Fibroblast of villous mesenchyme (primary cell): ENCODE results near the gene ZYG11A. TPM values are rescaled to one million over a fixed set of nuclear protein-coding genes. Genes with fewer than 3 reads are reported as not detected.

Experiments
- DNase-seq: peaks from one replicate; pipeline ENCODE4 v3.0.0-alpha.2; 2010; ENCODE audit warnings: low read depth
- H3K4me3 ChIP-seq: 2 replicates; pipeline ENCODE4 v1.5.1; 2011; ENCODE audit warnings: low read depth, mild to moderate bottlenecking, low read length
- total RNA-seq: library from RNA; depleted of rRNA; stranded (reverse); fragments of >200 nt; gene quantifications from 2 replicates; pipeline ENCODE4 v1.2.3, GENCODE V29; 2012
- TF ChIP-seq, protein P1 (sequence below): IDR thresholded peaks from 2 replicates; pipeline ENCODE4 v1.5.1; 2012; ENCODE audit warnings: low read depth, mild to moderate bottlenecking, low read length; ENCODE audit not compliant: insufficient read depth

Gene ZYG11A
- total RNA-seq, 1 donor: 1.7 TPM

DNA sequence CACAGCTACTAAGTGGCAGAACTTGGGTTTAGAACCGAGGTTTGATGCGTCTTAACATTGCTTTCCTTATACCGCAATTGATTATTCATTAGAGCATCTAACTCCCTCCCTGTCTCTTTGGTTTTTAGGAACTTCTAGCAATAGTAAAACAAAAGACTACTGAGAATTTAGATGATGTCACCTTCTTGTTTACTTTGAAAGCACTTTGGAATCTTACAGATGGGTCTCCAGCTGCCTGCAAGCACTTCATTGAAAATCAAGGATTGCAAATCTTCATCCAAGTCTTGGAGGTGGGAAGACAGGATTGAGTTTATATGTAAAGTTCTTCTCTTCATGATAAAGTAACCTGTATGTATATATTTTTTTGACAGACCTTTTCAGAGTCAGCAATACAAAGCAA, 35.0 kb downstream of the ZYG11A start:
- DNase-seq: peak; percentile 47
- TF ChIP-seq, protein P1, sequence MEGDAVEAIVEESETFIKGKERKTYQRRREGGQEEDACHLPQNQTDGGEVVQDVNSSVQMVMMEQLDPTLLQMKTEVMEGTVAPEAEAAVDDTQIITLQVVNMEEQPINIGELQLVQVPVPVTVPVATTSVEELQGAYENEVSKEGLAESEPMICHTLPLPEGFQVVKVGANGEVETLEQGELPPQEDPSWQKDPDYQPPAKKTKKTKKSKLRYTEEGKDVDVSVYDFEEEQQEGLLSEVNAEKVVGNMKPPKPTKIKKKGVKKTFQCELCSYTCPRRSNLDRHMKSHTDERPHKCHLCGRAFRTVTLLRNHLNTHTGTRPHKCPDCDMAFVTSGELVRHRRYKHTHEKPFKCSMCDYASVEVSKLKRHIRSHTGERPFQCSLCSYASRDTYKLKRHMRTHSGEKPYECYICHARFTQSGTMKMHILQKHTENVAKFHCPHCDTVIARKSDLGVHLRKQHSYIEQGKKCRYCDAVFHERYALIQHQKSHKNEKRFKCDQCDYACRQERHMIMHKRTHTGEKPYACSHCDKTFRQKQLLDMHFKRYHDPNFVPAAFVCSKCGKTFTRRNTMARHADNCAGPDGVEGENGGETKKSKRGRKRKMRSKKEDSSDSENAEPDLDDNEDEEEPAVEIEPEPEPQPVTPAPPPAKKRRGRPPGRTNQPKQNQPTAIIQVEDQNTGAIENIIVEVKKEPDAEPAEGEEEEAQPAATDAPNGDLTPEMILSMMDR: no peak
- no peak overlapping the region for H3K4me3 ChIP-seq

DNA sequence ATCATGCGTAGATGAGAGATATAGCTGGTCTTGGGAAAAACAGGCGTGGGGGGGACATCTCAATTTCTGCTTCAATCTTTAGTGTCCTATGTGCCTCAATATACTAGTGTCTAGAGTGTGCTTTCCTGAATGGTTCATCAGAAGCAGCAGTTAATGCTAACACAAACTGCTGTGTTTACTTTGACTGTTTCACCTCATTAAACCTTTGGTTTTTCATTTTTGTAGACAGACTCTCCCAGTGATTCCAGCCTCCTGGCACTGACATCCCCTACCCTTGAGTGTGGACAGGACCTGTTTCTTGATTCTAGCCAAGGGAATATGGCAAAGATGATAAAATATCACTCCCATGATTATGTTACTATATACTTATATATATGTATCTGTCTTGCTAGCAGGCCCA, 37.6 kb downstream of the ZYG11A start:
- H3K4me3 ChIP-seq: no peak overlapping the region
- DNase-seq: no peak
- TF ChIP-seq, protein P1: no peak

DNA sequence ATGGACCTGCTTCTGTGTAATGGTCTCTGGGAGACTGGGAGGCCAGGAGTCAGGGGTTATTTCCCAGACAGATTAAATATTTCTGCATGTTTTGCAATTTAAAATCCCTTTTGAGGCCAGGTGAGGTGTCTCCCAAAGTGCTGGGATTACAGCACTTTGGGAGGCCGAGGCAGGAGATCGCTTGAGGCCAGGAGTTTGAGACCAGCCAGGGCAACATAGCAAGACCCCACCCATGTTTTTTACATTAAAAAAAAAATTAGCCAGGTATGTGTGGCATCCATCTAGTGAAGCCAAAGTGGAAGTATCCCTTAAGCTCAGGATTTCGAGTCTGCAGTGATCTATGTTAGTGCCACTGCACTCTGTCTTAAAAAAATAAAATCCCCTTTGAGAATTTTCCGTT, 44.9 kb downstream of the ZYG11A start:
- TF ChIP-seq, protein P1: no peak
- H3K4me3 ChIP-seq: no peak overlapping the region

DNA sequence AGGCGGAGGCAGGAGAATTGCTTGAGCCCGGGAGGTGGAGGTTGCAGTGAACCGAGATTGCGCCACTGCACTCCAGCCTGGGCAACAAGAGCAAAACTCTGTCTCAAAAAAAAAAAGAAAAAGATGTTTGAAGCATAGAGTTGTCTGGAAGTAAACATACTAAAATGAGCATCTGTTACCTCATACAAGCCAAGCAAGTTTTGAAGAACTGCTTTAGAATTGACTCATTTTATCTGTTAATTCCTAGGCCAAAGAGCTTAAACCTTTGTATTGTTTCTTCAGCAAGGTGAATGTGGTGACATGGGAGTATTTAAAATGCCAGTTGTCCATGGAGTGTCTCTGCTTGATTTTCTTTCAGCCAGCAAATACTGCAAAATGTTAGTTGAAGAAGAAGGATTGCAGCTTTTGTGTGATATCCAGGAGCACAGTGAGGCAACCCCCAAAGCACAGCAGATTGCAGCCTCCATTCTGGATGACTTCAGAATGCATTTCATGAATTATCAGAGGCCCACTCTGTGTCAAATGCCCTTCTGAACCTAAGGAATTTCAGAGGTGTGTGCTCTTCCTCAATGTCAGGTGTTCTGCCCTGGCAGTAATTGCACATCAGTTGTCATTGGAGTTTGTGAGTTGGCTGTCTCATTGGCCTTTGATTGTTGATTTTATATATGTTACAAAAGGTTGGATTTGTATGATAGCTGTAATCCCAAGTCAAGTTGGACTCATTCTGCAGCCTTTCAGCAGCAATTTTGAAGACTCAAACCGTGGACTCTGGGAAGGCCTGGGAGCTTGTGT, 50.1 kb downstream of the ZYG11A start:
- TF ChIP-seq, protein P1: no peak
- no peak for DNase-seq

More for the DNA sequence above, 44.9 kb downstream of the ZYG11A start:
- DNase-seq: no peak

DNA sequence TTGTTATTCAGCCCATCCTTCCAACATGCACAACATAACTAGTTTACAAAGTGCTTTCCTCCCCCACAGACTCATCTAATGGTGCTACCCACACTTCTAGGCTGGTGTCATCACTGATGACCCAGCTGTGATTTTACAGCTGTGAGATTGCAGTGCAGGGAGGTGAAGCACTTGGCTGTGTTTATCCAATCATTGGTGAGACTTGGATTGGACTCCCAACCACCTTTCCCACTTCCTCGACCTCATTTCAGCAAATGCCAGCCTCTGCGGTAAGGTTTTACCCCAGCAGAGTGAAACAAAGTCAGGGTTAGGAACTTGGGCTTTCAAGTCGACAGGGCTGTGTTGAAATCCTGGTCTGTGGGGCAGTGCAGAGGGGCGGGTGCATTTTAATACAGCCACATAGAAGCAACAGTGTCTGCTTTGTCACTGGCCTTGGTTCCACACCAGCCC, 56.9 kb downstream of the ZYG11A start:
- peak; percentile 62 for DNase-seq
- TF ChIP-seq, protein P1: no peak
- H3K4me3 ChIP-seq: no peak overlapping the region

More for the DNA sequence above, 50.1 kb downstream of the ZYG11A start:
- H3K4me3 ChIP-seq: no peak overlapping the region

DNA sequence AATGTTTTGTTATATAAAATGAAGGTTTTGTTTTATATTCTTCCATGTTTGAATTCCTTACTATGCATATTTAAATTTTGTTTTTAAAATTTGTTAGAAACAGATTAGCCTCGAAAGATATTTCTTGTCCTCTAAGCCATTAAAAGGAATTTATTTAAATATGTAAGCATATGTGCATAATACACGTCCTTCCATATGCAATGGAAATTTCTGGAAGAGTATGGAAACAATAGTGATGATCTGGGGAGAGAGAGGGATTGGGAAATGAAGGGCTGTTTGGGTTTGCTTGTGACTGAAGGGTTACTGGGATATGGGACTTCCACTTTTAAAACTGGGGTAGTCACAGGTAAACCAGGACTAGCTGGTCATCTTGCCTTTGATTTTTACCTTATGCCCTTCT, 57.8 kb downstream of the ZYG11A start:
- DNase-seq: no peak
- TF ChIP-seq, protein P1: no peak
- no peak overlapping the region for H3K4me3 ChIP-seq

DNA sequence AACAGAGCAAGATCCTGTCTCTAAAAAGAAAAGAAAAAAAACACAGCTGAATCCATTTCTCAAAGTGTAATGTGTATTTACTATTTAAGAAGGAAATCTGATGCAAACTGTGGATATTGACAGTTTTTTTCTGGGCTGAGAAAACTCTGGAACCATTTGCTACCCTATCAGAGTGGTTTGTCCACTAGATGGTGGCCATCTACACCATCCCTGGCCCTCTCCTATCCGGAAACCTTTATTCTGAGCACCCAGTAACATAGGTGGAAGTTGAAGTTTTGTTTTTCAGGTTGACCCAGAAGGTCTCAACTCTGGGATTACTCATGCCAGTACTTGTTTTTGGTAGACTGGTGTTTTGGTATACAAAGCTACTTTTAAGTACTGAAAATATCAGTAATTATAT, 58.8 kb downstream of the ZYG11A start:
- H3K4me3 ChIP-seq: no peak overlapping the region
- DNase-seq: no peak
- TF ChIP-seq, protein P1: no peak
